GM21619 (cell line): ENCODE data around the gene APLN.

Experiments
- ATAC-seq: cut with Tn5 transposase; IDR thresholded peaks from one replicate; pipeline ENCODE4 v1.9.1; 2021; ENCODE audit not compliant: unreplicated experiment

APLN gene

DNA sequence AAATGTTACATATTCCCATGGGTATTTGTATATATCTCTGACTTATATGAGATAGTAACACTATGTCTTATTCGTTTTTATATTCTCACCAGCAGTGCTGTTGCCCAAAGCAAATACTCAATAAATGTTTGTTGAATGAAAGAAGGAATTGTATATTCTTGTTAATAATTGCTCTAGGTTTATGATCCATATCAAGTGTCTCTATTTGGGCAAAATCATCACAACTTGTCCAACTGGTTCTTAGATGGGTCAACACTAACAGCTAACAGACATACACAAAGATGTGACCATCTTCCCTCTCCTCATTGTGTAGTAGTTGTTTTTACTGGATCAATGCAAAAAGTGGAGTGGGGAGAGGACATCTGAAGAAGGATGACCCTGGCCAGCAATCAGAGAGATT, 6.6 kb upstream of the APLN start:
- no peak for ATAC-seq

DNA sequence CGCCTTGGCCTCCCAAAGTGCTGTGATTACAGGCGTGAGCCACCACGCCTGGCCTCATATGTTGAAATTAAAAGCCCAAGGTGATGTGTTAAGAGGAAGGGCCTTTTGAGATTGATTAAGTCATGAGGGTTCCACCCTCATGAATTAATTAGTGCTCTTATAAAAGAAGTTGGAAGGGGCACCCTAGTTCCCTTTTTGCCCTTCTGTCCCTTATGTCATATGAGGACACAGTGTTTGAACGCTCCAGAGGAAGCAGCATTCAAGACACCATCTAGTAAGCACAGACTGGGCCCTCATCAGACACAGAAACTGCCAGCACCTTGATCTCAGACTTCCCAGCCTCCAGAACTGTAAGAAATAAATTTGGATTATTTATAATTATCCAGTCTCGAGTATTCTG, 5.1 kb upstream of the APLN start:
- ATAC-seq: no peak

- no peak for ATAC-seq
Measured at GRCh38 chrX:129659141-129659540, 4.4 kb upstream of the APLN start.

GRCh38 chrX:129658429-129658828, 3.7 kb upstream of the APLN start:
- no peak for ATAC-seq

DNA sequence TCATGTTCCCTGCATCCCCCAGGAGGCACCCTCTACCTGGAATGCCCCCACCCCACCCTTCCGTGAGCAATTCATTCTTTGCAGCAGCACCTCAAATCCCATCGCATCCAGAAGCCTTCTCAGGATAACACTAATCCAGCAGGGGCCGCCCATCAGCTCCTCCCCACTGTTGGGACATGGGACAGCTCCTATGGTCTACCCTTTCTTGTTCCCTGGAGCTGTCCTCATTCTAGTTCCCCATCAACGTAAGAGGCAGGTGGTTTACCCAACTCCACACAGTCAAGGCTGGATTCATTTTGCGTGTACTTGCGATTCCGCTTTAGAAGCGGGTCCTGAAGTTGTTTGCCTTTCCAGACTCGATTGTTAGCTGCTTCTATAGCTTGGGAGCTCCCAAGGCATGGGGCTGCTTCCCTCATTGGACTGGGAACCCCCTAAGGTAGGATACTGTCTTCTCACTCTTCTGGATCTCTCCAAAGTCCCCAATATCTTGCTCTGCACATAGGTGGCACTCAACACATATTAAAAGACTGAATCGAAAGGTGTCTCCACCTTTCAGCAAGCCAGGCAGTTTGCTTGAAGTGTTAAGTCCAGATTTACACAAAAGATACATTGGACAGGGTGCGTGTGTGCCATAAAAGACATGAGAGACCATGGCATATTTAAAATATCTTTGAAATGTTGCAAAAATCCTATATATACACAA, 942 bp upstream of the APLN start:
- no peak for ATAC-seq

DNA sequence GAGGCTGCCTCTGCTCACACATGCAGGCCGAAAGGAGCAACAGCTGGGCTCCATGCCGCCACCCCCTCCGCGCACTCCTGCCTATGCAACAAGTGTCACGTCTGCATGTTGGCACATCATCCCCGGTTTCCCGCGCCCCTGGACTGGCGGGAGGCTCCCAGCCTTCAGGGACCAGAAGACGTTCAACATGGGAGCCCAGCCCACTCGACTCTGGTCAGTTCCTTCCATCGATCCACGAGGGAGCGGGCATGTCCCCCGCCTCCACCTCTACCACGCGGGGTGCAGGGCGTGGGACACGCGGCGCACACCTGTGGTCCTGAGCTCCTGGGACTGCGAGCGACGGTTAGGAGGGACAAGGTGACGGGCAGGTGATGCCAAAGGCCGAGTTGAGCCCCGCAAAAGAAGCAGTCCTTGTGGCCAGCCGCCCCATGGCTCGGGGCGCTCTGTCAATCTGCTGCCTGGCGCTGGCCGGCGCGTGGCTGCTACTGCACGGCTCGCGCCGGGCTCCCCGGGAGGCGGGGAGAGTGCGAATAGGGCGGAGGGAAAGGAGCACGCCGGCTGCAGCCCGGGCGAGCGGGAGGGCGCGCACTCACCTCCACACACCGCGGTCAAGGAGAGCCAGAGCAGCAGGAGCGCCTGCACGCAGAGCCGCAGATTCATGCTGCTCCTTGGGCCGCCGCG, 645 bp downstream of the APLN start:
- ATAC-seq: peak; percentile 49

DNA sequence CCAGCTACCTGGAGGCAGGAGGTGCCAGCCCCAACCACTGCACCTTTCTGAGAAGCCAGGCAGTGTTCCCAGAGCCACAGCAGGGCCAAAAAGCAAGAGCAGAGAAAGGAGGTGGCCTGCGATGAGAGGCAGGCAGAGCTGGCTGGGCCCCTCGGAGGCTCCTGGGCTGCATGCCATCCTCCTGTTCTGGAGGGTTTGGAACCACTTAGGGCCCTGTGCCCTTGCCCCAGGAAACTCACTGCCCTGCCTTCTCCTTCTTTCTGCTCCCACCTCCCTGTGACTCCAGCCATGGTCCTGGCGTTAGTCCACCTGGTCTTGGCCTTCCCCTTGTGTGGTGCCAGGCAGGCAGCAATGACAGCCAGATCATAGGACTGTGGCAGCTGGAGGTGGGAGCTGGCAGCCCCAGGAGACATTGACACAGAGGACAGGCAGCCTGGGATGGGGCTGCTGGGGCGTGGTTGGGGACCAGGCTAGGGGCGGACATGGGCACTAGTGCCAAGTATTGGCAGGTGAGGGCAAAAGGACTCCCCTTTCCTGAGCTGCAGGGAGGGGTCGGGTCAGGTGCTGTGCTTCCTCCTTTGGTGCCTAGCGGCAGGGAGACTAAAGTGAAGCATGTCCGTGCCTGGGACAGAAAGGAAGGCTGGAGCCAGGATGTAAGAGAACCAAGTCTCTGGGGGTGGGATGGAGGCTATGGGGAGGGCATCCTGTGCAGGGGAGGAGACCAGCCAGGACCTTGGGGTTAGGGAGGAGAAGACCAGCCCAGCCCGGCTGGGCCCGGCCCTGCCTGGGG, 1.4 kb downstream of the APLN start:
- ATAC-seq: no peak

DNA sequence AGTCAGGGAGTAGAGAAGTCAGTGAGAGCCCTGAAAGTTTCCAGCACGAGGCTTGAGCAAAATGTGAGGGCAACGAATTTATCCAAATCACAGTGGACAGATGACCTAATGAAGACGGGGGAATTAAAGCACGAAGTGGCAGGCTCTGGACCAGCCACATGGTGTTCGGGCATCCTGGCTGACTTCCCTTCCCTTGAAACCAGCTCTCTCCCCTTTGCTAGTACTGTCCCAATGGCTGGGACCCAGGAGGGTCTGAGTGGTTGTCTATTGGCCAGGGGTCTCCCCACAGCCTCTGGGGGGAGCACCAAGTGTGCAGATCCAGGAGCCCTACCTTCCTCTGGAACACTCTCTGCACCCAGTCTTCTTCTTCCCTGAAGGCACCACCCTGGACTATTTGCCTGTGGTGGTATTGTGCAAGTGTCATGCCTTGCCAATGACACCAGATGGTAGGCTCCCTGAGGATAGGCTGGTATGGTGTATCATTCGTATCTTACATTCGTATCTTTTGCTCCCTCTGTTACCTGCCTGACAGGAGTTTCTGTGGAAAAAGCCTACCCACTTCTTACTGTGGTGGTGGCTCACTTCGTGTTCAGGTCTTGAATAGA, 2.1 kb downstream of the APLN start:
- no peak for ATAC-seq

GRCh38 chrX:129651756-129652564, 2.8 kb downstream of the APLN start:
- ATAC-seq: no peak

GRCh38 chrX:129650821-129651510, 3.8 kb downstream of the APLN start:
- no peak for ATAC-seq

DNA sequence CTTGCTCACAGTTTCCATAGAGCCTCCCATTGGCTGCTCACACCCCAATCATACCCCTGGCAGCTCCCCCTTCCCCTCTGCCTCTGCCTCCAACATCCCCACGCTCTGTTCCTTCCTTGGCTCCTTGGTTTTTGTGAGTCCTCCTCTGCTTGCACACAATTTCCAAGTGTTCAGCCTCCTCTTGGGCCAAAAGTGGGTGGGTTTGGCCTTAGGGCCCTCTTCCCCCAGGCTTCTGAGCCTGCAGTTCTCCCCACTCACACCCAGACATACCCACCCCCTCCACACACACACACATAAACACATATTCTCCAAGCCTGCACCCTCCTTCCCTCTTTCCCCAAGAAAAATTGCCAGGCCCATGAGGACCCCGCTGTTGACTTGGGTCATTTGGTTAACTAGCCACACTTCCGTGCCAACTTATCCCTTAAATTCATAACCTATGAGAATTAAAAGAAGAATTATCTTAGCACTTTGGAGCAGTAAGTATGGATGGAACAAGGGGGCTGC, 4.5 kb downstream of the APLN start:
- no peak for ATAC-seq

- ATAC-seq: no peak
Measured at GRCh38 chrX:129649268-129650182, 5.2 kb downstream of the APLN start.

GRCh38 chrX:129648514-129649267, 6.1 kb downstream of the APLN start:
- no peak for ATAC-seq

- no peak for ATAC-seq
Measured at GRCh38 chrX:129647418-129648410, 7.0 kb downstream of the APLN start.

GRCh38 chrX:129646566-129647417, 8.0 kb downstream of the APLN start:
- no peak for ATAC-seq

DNA sequence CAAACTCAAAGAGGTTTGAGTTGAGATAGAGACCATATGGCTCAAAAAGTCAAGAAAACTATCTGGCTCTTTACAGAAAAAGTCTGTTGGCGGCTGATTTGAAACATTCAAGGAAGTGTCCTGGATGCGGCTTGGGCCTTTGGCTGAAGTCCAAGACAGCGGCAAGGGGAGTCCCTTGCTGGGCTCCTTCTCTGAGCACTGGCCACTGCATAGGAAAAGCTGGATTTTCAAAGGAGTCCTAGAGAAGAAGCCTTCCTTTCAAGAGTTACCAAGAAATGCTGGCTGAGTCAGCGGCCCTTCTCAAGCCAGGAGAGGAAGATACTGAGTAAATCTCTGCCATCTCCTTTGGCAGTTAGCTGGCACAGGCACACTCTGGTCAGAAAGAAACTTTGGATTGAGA, 12.1 kb downstream of the APLN start:
- no peak for ATAC-seq
